ENCODE results near the gene PLSCR1.
A peak's percentile ranks its signal among the peaks of the same experiment; 100 is the strongest.
"Not testable (repeated sequence)": the region's sequence is repeated elsewhere in the genome, so short reads cannot be mapped to it uniquely, and the experiment has no call there.

The PLSCR1 gene

GRCh38 chr3:146501752-146502151 lies 42.7 kb downstream of the PLSCR1 start:
- Histone ChIP-seq H3K27me3 (no peaks in the 10 kb centered on the region), H3K4me3 (no peak overlapping the region), H3K4me1 (peaks cover 0 to 10% (median under 1%) of the 10 kb centered on the region in 4 donors), H3K9me3 (no peaks in the 10 kb centered on the region), H3K27ac (no peak overlapping the region), H3K36me3 (no peaks in the 10 kb centered on the region)
- intact Hi-C loops (cut with DNase I; ENCODE audit: low total_unique reads), result no loop called here
- TF ChIP-seq, protein P1, sequence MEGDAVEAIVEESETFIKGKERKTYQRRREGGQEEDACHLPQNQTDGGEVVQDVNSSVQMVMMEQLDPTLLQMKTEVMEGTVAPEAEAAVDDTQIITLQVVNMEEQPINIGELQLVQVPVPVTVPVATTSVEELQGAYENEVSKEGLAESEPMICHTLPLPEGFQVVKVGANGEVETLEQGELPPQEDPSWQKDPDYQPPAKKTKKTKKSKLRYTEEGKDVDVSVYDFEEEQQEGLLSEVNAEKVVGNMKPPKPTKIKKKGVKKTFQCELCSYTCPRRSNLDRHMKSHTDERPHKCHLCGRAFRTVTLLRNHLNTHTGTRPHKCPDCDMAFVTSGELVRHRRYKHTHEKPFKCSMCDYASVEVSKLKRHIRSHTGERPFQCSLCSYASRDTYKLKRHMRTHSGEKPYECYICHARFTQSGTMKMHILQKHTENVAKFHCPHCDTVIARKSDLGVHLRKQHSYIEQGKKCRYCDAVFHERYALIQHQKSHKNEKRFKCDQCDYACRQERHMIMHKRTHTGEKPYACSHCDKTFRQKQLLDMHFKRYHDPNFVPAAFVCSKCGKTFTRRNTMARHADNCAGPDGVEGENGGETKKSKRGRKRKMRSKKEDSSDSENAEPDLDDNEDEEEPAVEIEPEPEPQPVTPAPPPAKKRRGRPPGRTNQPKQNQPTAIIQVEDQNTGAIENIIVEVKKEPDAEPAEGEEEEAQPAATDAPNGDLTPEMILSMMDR (IDR thresholded peaks at IDR 0.05), result no peak
- DNase-seq, result no peak

- no peaks in the 10 kb centered on the region for H3K4me1 ChIP-seq
- TF ChIP-seq, protein P1 (IDR thresholded peaks at IDR 0.05), result no peak
- H3K9me3 ChIP-seq, result no peaks in the 10 kb centered on the region
- intact Hi-C loops (cut with DNase I; ENCODE audit: low total_unique reads), result no loop called here
- no peak for DNase-seq
- no peaks in the 10 kb centered on the region for H3K36me3 ChIP-seq
- no peak overlapping the region for H3K4me3 ChIP-seq
- H3K27ac ChIP-seq, result no peak overlapping the region
- H3K27me3 ChIP-seq, result no peaks in the 10 kb centered on the region
These were observed 44.7 kb downstream of the PLSCR1 start for GRCh38 chr3:146499701-146500100.

- Histone ChIP-seq H3K9me3 (no peaks in the 10 kb centered on the region), H3K36me3 (no peaks in the 10 kb centered on the region), H3K27me3 (no peaks in the 10 kb centered on the region), H3K4me1 (no peaks in the 10 kb centered on the region), H3K27ac (no peak overlapping the region), H3K4me3 (no peak overlapping the region)
- intact Hi-C loops (cut with DNase I; ENCODE audit: low total_unique reads), result no loop called here
- TF ChIP-seq, protein P1 (IDR thresholded peaks at IDR 0.05), result no peak
- no peak for DNase-seq
These were observed 46.2 kb downstream of the PLSCR1 start for GRCh38 chr3:146498002-146498736.

DNA sequence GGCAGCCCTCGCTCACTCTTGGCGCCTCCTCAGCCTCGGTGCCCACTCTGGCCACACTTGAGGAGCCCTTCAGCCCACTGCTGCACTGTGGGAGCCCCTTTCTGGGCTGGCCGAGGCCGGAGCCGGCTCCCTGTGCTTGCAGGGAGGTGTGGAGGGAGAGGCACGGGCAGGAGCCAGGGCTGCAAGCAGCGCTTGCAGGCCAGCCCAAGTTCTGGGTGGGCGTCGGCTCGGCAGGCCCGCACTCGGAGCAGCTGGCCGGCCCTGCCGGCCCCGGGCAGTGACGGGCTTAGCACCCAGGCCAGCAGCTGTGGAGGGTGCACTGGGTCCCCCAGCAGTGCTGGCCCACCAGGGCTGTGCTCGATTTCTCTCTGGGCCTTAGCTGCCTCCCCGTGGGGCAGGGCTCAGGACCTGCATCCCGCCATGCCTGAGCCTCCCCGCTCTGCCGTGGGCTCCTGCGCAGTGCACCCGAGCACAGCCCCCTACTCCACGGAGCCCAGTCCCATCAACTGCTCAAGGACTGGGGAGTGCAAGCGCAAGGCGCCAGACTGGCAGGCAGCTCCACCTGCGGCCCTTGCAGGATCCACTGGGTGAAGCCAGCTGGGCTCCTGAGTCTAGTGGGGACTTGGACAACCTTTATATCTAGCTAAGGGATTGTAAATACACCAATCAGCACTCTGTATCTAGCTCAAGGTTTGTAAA lies 47.1 kb downstream of the PLSCR1 start:
- intact Hi-C loops (cut with DNase I; ENCODE audit: low total_unique reads); H3K9me3 ChIP-seq; H3K36me3 ChIP-seq; H3K4me3 ChIP-seq; H3K27ac ChIP-seq; H3K4me1 ChIP-seq; H3K27me3 ChIP-seq: not testable (repeated sequence)
- peak in 1 of 2 donors; percentile 53 for DNase-seq

- Histone ChIP-seq H3K36me3 (no peaks in the 10 kb centered on the region), H3K4me3 (no peak overlapping the region), H3K27me3 (no peaks in the 10 kb centered on the region), H3K4me1 (no peaks in the 10 kb centered on the region), H3K27ac (no peak overlapping the region), H3K9me3 (no peaks in the 10 kb centered on the region)
- DNase-seq, result no peak
- TF ChIP-seq, protein P1 (IDR thresholded peaks at IDR 0.05), result no peak
- intact Hi-C loops (cut with DNase I; ENCODE audit: low total_unique reads), result no loop called here
These were observed 47.7 kb downstream of the PLSCR1 start for GRCh38 chr3:146496726-146497125.

DNA sequence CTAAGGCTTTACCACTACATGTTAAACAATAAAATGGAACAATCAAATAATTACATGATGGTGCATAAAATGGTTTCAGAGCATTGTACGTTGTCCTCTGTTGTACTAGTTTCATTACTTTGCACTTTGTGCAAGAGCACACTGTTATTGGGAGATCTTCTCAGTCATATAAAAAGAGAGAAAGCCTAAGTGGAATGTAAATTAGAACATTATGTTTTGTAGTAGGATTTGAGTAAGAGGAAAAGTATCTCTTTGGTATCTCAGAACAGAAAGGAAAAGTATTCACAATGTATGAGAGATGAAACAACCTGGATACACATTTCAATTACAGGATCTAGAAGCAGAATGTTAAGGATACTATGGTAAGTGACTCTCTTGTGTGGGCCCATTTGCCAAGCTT lies 48.2 kb downstream of the PLSCR1 start:
- no peaks in the 10 kb centered on the region for H3K27me3 ChIP-seq
- TF ChIP-seq, protein P1 (IDR thresholded peaks at IDR 0.05), result no peak
- peaks cover 0 to 2% (median 0%) of the 10 kb centered on the region in 3 donors for H3K9me3 ChIP-seq
- H3K27ac ChIP-seq, result no peak overlapping the region
- no peak for DNase-seq
- no peak overlapping the region for H3K4me3 ChIP-seq
- intact Hi-C loops (cut with DNase I; ENCODE audit: low total_unique reads), result no loop called here
- no peaks in the 10 kb centered on the region for H3K36me3 ChIP-seq
- H3K4me1 ChIP-seq, result no peaks in the 10 kb centered on the region

Measured in tibial artery (tissue), 4 donors.